Activated CD4-positive, alpha-beta memory T cell treated with anti-CD3 and anti-CD28 coated beads for 36 hours (primary cell): ENCODE results near the gene RBMS2. TPM values are rescaled to one million over a fixed set of nuclear protein-coding genes. Genes with fewer than 3 reads are reported as not detected.
"Not testable (repeated sequence)": the region's sequence is repeated elsewhere in the genome, so short reads cannot be mapped to it uniquely, and the experiment has no call there.

Experiments used
- CTCF ChIA-PET: fragments of 350-600 bp; sonication (Branson Sonifier 250); formaldehyde crosslinking; loops from one replicate; lab custom pipeline; 2021; ENCODE audit warnings: antibody characterized with exemption, inconsistent platforms; lab: Charles Lee
- POLR2A ChIA-PET: fragments of 350-600 bp; sonication (Branson Sonifier 250); formaldehyde crosslinking; loops from one replicate; lab custom pipeline; 2021; ENCODE audit warnings: antibody characterized with exemption; lab: Charles Lee
- DNase-seq: peaks from one replicate; pipeline ENCODE4 v3.0.0-alpha.2; 2020
- H3K27ac Mint-ChIP-seq: one replicate; pipeline ENCODE4 v1.8.0; 2021; ENCODE audit warnings: mixed read lengths
- H3K27me3 Mint-ChIP-seq: one replicate; pipeline ENCODE4 v1.8.0; 2021; ENCODE audit warnings: mixed read lengths
- H3K36me3 Mint-ChIP-seq: one replicate; pipeline ENCODE4 v1.8.0; 2021; ENCODE audit warnings: mixed read lengths
- H3K4me1 Mint-ChIP-seq: one replicate; pipeline ENCODE4 v1.8.0; 2021; ENCODE audit warnings: low read depth, mixed read lengths
- H3K4me3 Mint-ChIP-seq: one replicate; pipeline ENCODE4 v1.8.0; 2021; ENCODE audit warnings: mild to moderate bottlenecking, mixed read lengths
- H3K9me3 Mint-ChIP-seq: one replicate; pipeline ENCODE4 v1.8.0; 2021; ENCODE audit warnings: mixed read lengths
- intact Hi-C: fragments of 100-400 bp; cut with micrococcal nuclease; formaldehyde crosslinking; loops from one replicate; pipeline ENCODE4 v1.15.1; 2023
- total RNA-seq, 2 experiments: library from RNA; stranded (reverse); gene quantifications; one replicate each; pipeline ENCODE4 v1.2.3, GENCODE V29; 2021

The RBMS2 gene
- total RNA-seq, 2 experiments from 2014 or later = 2.2 to 2.9 TPM

GRCh38 chr12:56490360-56490759 is 31.3 kb upstream of the RBMS2 start:
- DNase-seq = no peak
- Mint-ChIP-seq H3K9me3 (peaks cover 3% of the 10 kb centered on the region), H3K27ac (no peak overlapping the region), H3K4me1 (peaks cover 19% of the 10 kb centered on the region), H3K27me3 (peaks cover 16% of the 10 kb centered on the region), H3K4me3 (no peak overlapping the region), H3K36me3 (peaks cover 2% of the 10 kb centered on the region)
- ChIA-PET CTCF (no interaction called here), POLR2A (no interaction called here)
- intact Hi-C loops = no loop called here

DNA sequence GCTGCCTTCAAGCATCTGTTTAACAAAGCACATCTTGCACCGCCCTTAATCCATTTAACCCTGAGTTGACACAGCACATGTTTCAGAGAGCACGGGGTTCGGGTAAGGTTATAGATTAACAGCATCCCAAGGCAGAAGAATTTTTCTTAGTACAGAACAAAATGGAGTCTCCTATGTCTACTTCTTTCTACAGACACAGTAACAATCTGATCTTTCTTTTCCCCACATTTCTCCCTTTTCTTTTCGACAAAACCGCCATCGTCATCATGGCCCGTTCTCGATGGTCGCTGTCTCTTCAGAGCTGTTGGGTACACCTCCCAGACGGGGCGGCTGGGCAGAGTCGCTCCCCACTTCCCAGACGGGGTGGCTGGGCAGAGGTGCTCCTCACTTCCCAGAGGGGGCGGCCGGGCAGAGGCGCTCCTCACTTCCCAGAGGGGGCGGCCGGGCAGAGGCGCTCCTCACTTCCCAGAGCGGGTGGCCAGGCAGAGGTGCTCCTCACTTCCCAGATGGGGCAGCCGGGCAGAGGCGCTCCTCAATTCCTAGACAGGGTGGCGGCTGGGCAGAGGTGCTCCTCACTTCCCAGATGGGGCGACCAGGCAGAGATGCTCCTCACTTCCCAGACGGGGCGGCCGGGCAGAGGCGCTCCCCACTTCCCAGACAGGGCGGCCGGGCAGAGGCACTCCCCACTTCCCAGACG is 28.1 kb upstream of the RBMS2 start:
- POLR2A ChIA-PET = not testable (repeated sequence)

GRCh38 chr12:56494106-56494415 is 27.6 kb upstream of the RBMS2 start:
- peaks cover 11% of the 10 kb centered on the region for H3K27me3 Mint-ChIP-seq
- CTCF ChIA-PET, intact Hi-C loops, H3K36me3 Mint-ChIP-seq, POLR2A ChIA-PET, DNase-seq, H3K27ac Mint-ChIP-seq, H3K4me3 Mint-ChIP-seq, H3K9me3 Mint-ChIP-seq, H3K4me1 Mint-ChIP-seq: not testable (repeated sequence)

More for the DNA sequence above, 28.1 kb upstream of the RBMS2 start:
- H3K27ac Mint-ChIP-seq, CTCF ChIA-PET, DNase-seq, intact Hi-C loops, H3K4me3 Mint-ChIP-seq, H3K4me1 Mint-ChIP-seq, H3K9me3 Mint-ChIP-seq, H3K36me3 Mint-ChIP-seq: not testable (repeated sequence)
- peaks cover 12% of the 10 kb centered on the region for H3K27me3 Mint-ChIP-seq

DNA sequence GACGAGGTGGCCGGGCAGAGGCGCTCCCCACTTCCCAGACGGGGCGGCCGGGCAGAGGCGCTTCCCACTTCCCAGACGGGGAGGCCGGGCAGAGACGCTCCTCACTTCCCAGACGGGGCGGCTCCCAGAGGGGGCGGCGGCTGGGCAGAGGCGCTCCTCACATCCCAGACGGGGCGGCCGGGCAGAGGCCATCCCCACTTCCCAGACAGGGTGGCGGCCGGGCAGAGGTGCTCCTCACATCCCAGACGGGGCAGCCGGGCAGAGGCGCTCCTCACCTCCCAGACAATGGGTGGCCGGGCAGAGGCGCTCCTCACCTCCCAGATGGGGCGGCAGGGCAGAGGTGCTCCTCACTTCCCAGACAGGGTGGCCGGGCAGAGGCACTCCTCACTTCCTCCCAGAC is 27.1 kb upstream of the RBMS2 start:
- H3K4me1 Mint-ChIP-seq, CTCF ChIA-PET, H3K4me3 Mint-ChIP-seq, H3K9me3 Mint-ChIP-seq, H3K36me3 Mint-ChIP-seq, POLR2A ChIA-PET, H3K27ac Mint-ChIP-seq, DNase-seq, intact Hi-C loops: not testable (repeated sequence)
- H3K27me3 Mint-ChIP-seq = peaks cover 11% of the 10 kb centered on the region

DNA sequence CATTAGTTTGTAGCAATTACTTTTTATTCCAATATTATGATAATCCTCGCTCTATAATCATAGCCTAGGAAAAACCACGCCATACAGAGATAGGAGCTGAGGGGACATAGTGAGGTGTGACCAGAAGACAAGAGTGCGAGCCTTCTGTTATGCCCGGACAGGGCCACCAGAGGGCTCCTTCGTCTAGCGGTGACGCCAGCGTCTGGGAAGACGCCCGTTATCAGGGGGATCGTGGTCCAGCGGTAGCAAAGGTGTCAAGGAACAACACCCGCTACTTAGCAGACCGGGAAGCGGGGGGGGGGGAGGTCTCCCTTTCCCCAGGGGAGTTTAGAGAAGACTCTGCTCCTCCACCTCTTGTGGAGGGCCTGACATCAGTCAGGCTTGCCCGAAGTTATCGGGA is 24.9 kb upstream of the RBMS2 start:
- H3K9me3 Mint-ChIP-seq, intact Hi-C loops, H3K4me1 Mint-ChIP-seq, H3K36me3 Mint-ChIP-seq, H3K27me3 Mint-ChIP-seq, H3K27ac Mint-ChIP-seq, POLR2A ChIA-PET: not testable (repeated sequence)
- peak; percentile 77 for DNase-seq
- CTCF ChIA-PET = interaction anchor here (0.7 to 1.4 kb wide), 3 partner anchors 14 to 121 kb away, joined by 3 to 5 read pairs (median 3); no protein-coding TSS in a partner anchor
- H3K4me3 Mint-ChIP-seq = peak overlapping the region; percentile 20

DNA sequence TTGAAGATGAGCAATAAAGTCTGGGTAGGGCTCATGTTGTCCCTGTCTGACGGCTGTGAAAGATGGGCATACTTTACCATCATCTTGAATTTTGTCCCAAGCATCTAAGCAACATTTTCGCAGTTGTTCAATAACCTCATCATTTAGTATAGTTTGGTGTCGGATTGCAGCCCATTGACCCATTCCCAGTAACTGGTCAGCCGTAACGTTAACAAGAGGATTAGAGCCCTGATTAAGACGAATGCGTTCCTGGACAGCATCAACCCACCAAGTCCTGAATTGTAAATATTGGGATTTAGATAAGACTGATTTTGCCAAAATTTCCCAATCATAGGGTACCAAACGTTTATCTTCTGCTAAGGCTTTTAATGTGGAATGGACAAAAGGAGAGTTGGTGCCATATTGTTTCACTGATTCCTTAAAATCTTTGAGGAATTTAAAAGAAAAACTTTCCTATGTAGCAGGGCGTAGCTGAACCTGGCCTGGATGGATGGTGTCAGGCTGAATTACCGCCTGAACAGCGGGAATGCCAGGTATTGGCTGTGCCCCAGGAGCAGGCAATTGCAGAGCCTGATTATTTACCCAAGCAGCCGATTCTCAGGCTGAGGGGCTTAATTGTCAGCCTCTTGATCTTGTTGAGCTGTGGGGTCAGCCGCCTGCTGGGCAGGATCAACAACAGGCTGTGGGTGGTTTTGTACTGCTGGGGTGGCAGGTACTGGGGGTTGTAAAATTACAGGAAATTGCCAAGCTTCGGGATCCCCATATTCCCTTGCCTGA is 23.3 kb upstream of the RBMS2 start:
- CTCF ChIA-PET = interaction anchor here (1.4 kb wide), 1 partner anchor 307 kb away, joined by 3 read pairs; no protein-coding TSS in a partner anchor
- H3K4me3 Mint-ChIP-seq, H3K4me1 Mint-ChIP-seq, H3K36me3 Mint-ChIP-seq, intact Hi-C loops, H3K27ac Mint-ChIP-seq, H3K9me3 Mint-ChIP-seq, DNase-seq, POLR2A ChIA-PET, H3K27me3 Mint-ChIP-seq: not testable (repeated sequence)

- H3K4me1 Mint-ChIP-seq, H3K36me3 Mint-ChIP-seq, CTCF ChIA-PET, intact Hi-C loops, H3K4me3 Mint-ChIP-seq, POLR2A ChIA-PET, DNase-seq, H3K9me3 Mint-ChIP-seq, H3K27me3 Mint-ChIP-seq, H3K27ac Mint-ChIP-seq: not testable (repeated sequence)
Measured at GRCh38 chr12:56499452-56499851, 22.2 kb upstream of the RBMS2 start.

GRCh38 chr12:56499879-56500278 is 21.7 kb upstream of the RBMS2 start:
- POLR2A ChIA-PET, H3K27ac Mint-ChIP-seq, DNase-seq, H3K4me3 Mint-ChIP-seq, H3K27me3 Mint-ChIP-seq, CTCF ChIA-PET, H3K36me3 Mint-ChIP-seq, H3K4me1 Mint-ChIP-seq, H3K9me3 Mint-ChIP-seq, intact Hi-C loops: not testable (repeated sequence)

DNA sequence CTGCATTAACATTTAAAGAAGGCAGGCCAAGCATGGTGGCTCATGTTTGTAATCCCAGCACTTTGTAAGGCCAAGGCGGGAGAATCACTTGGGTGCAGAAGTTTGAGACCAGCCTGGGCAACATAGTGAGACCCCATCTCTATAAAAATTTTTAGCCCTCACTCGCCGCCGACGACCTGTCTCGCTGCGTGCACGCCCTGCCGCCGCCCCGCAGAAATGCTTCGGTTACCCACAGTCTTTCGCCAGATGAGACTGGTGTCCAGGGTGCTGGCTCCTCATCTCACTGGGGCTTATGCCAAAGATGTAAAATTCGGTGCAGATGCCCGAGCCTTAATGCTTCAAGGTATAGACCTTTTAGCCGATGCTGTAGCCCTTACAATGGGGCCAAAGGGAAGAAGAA is 10.8 kb upstream of the RBMS2 start:
- intact Hi-C loops = no loop called here
- no peak for DNase-seq
- CTCF ChIA-PET = interaction anchor here (7.3 kb wide), 1 partner anchor 80 kb away, joined by 84 read pairs; no protein-coding TSS in a partner anchor
- Mint-ChIP-seq H3K27ac (no peak overlapping the region), H3K9me3 (no peaks in the 10 kb centered on the region), H3K4me3 (no peak overlapping the region), H3K27me3 (no peaks in the 10 kb centered on the region), H3K4me1 (peaks cover 1% of the 10 kb centered on the region), H3K36me3 (no peaks in the 10 kb centered on the region)
- POLR2A ChIA-PET = no interaction called here

- H3K27ac Mint-ChIP-seq, POLR2A ChIA-PET: not testable (repeated sequence)
Measured at GRCh38 chr12:56514014-56514318, 7.7 kb upstream of the RBMS2 start.

DNA sequence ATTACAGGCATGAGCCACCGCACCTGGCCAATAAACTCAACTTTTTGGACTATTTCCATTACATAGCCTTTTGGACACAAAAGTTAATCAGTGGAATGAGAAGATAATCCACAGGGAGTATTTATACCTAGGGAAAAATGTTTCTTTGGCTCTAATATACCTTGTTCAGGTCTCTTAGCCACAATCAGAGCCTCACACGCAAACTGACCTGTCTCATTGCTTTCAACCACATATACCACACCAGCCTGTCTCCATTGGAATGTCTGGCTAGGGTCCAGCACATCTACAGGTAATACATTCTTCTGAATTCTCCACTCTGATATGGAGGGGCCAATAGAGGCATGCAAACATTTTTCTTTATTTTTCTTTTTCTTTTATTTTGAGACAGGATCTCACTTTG is 3.8 kb upstream of the RBMS2 start:
- peaks cover 1% of the 10 kb centered on the region for H3K27me3 Mint-ChIP-seq
- H3K4me3 Mint-ChIP-seq = no peak overlapping the region
- CTCF ChIA-PET = no interaction called here
- H3K4me1 Mint-ChIP-seq = peaks cover 26% of the 10 kb centered on the region
- DNase-seq = no peak
- POLR2A ChIA-PET = no interaction called here
- H3K27ac Mint-ChIP-seq = no peak overlapping the region
- no peaks in the 10 kb centered on the region for H3K36me3 Mint-ChIP-seq
- intact Hi-C loops = no loop called here
- H3K9me3 Mint-ChIP-seq = no peaks in the 10 kb centered on the region

More at GRCh38 chr12:56514014-56514318, 7.7 kb upstream of the RBMS2 start:
- intact Hi-C loops, DNase-seq, H3K9me3 Mint-ChIP-seq, H3K4me3 Mint-ChIP-seq, H3K36me3 Mint-ChIP-seq, H3K27me3 Mint-ChIP-seq, H3K4me1 Mint-ChIP-seq: not testable (repeated sequence)
- CTCF ChIA-PET = interaction anchor here (0.6 to 7.3 kb wide), 29 partner anchors 8 to 608 kb away, joined by 3 to 84 read pairs (median 5); partner anchors contain the start of gene RBMS2

- Mint-ChIP-seq H3K27ac (no peak overlapping the region), H3K9me3 (no peaks in the 10 kb centered on the region), H3K4me1 (peaks cover 26% of the 10 kb centered on the region), H3K4me3 (no peak overlapping the region), H3K27me3 (peaks cover 1% of the 10 kb centered on the region), H3K36me3 (no peaks in the 10 kb centered on the region)
- POLR2A ChIA-PET = no interaction called here
- CTCF ChIA-PET = interaction anchor here (0.9 kb wide), 1 partner anchor 72 kb away, joined by 3 read pairs; no protein-coding TSS in a partner anchor
- DNase-seq = no peak
- intact Hi-C loops = no loop called here
Measured at GRCh38 chr12:56518570-56518969, 3.0 kb upstream of the RBMS2 start.
